ENCODE data around the gene FBXL17. TPM values are rescaled to one million over a fixed set of nuclear protein-coding genes. Genes with fewer than 3 reads are reported as not detected.

FBXL17 gene
- total RNA-seq, 4 donors from 2014 or later: 10.7 to 31.6 (median 22.1) TPM

DNA sequence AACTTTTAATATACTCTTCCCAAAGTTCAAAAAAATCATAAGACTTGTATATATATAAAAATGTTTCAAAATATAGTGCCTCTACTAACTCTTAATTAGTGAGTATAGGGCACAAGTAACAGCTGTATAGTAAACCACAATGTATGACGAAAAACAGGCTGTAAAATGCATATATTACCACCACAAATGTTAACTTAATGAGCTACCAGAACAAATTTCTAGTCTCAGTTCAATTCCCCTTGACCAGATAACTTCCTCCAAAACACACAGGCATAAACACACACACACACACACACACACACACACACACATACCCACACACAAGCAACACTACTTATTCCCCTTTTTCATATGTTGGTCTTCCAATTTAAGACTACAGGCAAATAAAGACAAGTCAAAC, 78.8 kb downstream of the FBXL17 start:
- TF ChIP-seq, protein P1, sequence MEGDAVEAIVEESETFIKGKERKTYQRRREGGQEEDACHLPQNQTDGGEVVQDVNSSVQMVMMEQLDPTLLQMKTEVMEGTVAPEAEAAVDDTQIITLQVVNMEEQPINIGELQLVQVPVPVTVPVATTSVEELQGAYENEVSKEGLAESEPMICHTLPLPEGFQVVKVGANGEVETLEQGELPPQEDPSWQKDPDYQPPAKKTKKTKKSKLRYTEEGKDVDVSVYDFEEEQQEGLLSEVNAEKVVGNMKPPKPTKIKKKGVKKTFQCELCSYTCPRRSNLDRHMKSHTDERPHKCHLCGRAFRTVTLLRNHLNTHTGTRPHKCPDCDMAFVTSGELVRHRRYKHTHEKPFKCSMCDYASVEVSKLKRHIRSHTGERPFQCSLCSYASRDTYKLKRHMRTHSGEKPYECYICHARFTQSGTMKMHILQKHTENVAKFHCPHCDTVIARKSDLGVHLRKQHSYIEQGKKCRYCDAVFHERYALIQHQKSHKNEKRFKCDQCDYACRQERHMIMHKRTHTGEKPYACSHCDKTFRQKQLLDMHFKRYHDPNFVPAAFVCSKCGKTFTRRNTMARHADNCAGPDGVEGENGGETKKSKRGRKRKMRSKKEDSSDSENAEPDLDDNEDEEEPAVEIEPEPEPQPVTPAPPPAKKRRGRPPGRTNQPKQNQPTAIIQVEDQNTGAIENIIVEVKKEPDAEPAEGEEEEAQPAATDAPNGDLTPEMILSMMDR (IDR thresholded peaks at IDR 0.05): no peak
- no peak for TF ChIP-seq POLR2A (IDR thresholded peaks at IDR 0.05)
- Histone ChIP-seq H3K4me1 (no peaks in the 10 kb centered on the region), H3K36me3 (no peaks in the 10 kb centered on the region), H3K27ac (no peak overlapping the region), H3K9me3 (no peaks in the 10 kb centered on the region), H3K27me3 (no peaks in the 10 kb centered on the region), H3K4me3 (no peak overlapping the region)
- no peak for DNase-seq

DNA sequence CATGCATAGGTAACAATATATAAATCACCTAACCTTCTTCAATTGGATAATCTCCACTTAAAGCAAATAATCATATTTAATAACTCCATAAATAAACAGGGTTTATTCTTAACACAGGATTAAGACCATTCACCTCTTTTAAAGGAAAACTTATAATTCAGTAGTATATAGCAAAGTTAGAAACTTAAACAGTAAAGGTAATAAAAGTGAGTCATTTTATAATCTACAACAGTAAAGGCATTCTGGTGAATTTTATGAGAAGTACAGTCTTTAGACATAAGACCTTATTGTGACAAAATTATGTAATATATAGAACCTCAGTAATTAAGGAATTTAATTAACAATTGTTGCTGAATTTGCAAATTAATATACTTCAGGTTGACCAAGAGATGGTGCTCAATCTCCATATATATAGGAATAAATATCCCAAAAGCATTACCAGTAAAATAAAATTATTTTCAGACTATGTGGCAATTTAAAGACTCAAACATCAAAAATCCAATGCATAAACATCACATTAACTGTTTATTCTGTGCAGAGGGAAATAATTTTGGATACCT, 84.8 kb downstream of the FBXL17 start:
- H3K27ac ChIP-seq: no peak overlapping the region
- DNase-seq: no peak
- H3K36me3 ChIP-seq: no peaks in the 10 kb centered on the region
- no peaks in the 10 kb centered on the region for H3K9me3 ChIP-seq
- H3K27me3 ChIP-seq: no peaks in the 10 kb centered on the region
- TF ChIP-seq, protein P1 (IDR thresholded peaks at IDR 0.05): no peak
- TF ChIP-seq POLR2A (IDR thresholded peaks at IDR 0.05): no peak
- H3K4me3 ChIP-seq: no peak overlapping the region
- no peaks in the 10 kb centered on the region for H3K4me1 ChIP-seq

- Histone ChIP-seq H3K9me3 (no peaks in the 10 kb centered on the region), H3K27ac (no peak overlapping the region), H3K27me3 (no peaks in the 10 kb centered on the region), H3K4me3 (no peak overlapping the region), H3K36me3 (no peaks in the 10 kb centered on the region), H3K4me1 (no peaks in the 10 kb centered on the region)
- TF ChIP-seq POLR2A (IDR thresholded peaks at IDR 0.05): no peak
- TF ChIP-seq, protein P1 (IDR thresholded peaks at IDR 0.05): no peak
- no peak for DNase-seq
Measured at GRCh38 chr5:108295578-108296368, 86.1 kb downstream of the FBXL17 start.

DNA sequence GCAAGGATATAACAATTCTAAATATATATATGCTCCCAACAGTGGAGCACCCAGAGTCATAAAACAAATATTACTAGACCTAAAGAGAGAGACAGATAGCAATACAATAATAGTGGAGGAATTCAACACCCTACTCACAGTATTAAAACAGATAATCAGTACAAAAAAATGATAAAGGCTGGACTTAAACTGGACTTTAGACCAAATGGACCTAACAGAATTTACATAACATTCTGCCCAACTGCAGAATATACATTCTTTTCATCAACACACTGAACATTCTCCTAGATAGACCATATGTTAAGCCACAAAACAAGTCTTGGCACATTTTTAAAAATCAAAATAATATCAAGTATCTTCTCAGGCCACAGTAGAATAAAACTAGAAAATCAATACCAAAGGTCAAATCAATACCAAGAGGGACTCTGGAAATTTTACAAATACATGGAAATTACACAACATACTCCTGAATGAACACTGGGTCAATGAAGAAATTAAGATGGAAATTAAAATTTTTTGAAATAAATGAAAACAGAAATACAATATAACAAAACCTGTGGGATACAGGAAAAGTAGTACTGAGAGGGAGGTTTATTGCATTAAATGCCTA, 100.8 kb downstream of the FBXL17 start:
- Histone ChIP-seq H3K27me3 (no peaks in the 10 kb centered on the region), H3K4me3 (no peak overlapping the region), H3K9me3 (no peaks in the 10 kb centered on the region), H3K36me3 (no peaks in the 10 kb centered on the region), H3K4me1 (no peaks in the 10 kb centered on the region), H3K27ac (no peak overlapping the region)
- no peak for TF ChIP-seq POLR2A (IDR thresholded peaks at IDR 0.05)
- TF ChIP-seq, protein P1 (IDR thresholded peaks at IDR 0.05): no peak
- DNase-seq: no peak

DNA sequence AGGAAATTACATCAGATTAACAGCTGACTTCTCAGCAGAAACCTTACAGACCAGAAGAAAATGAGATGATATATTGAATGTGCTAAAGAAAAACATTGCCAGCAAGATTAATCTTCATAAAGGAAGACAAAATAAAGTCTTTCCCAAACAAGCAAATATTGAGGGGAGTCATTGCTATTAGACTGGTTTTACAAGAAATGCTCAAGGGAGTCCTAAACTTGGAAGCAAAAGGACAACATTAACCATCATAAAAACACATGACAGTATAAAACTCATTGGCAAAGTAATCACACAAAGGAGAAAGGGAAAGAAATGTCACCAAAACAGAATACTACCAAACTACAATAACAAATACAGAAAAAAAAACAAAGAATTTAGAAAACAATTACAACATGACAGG, 101.7 kb downstream of the FBXL17 start:
- Histone ChIP-seq H3K9me3 (no peaks in the 10 kb centered on the region), H3K27ac (no peak overlapping the region), H3K4me1 (no peaks in the 10 kb centered on the region), H3K36me3 (no peaks in the 10 kb centered on the region), H3K27me3 (no peaks in the 10 kb centered on the region), H3K4me3 (no peak overlapping the region)
- TF ChIP-seq POLR2A (IDR thresholded peaks at IDR 0.05): no peak
- TF ChIP-seq, protein P1 (IDR thresholded peaks at IDR 0.05): no peak
- no peak for DNase-seq

Data from Peyer's patch (tissue), 4 donors.